Nephron progenitor cell (in vitro differentiated cells): ENCODE measurements around the gene CABLES1.
"Not testable (repeated sequence)": the region's sequence is repeated elsewhere in the genome, so short reads cannot be mapped to it uniquely, and the experiment has no call there.

Source experiments
- DNase-seq: peaks from one replicate; pipeline ENCODE4 v3.0.0; 2021
- H3K27ac Mint-ChIP-seq: 2 replicates; pipeline ENCODE4 v1.8.0; 2021; ENCODE audit warnings: mild to moderate bottlenecking, moderate library complexity, mixed read lengths
- H3K27me3 Mint-ChIP-seq: 2 replicates; pipeline ENCODE4 v1.8.0; 2021; ENCODE audit warnings: mild to moderate bottlenecking, low read depth, mixed read lengths; ENCODE audit not compliant: poor library complexity
- H3K36me3 Mint-ChIP-seq: 2 replicates; pipeline ENCODE4 v1.8.0; 2021; ENCODE audit warnings: low read depth, mixed read lengths
- H3K4me1 Mint-ChIP-seq: 2 replicates; pipeline ENCODE4 v1.8.0; 2021; ENCODE audit warnings: mixed read lengths
- H3K4me3 Mint-ChIP-seq: 2 replicates; pipeline ENCODE4 v1.8.0; 2021; ENCODE audit warnings: mild to moderate bottlenecking, moderate library complexity, mixed read lengths
- H3K9me3 Mint-ChIP-seq: 2 replicates; pipeline ENCODE4 v1.8.0; 2021; ENCODE audit warnings: mild to moderate bottlenecking, moderate library complexity, mixed read lengths
- CTCF ChIP-seq: fragments of 200-600 bp; sonication (generic); IDR thresholded peaks from 2 replicates; pipeline ENCODE4 v1.5.0; 2021; ENCODE audit warnings: antibody characterized with exemption

CABLES1 gene

GRCh38 chr18:23093772-23094171 lies 41.5 kb upstream of the CABLES1 start:
- Mint-ChIP-seq H3K4me3 (peak overlapping the region; percentile 46), H3K9me3 (no peaks in the 10 kb centered on the region), H3K27ac (no peak overlapping the region), H3K4me1 (peaks cover 23% of the 10 kb centered on the region), H3K36me3 (no peaks in the 10 kb centered on the region), H3K27me3 (peaks cover 33% of the 10 kb centered on the region)
- TF ChIP-seq CTCF: no peak
- no peak for DNase-seq

DNA sequence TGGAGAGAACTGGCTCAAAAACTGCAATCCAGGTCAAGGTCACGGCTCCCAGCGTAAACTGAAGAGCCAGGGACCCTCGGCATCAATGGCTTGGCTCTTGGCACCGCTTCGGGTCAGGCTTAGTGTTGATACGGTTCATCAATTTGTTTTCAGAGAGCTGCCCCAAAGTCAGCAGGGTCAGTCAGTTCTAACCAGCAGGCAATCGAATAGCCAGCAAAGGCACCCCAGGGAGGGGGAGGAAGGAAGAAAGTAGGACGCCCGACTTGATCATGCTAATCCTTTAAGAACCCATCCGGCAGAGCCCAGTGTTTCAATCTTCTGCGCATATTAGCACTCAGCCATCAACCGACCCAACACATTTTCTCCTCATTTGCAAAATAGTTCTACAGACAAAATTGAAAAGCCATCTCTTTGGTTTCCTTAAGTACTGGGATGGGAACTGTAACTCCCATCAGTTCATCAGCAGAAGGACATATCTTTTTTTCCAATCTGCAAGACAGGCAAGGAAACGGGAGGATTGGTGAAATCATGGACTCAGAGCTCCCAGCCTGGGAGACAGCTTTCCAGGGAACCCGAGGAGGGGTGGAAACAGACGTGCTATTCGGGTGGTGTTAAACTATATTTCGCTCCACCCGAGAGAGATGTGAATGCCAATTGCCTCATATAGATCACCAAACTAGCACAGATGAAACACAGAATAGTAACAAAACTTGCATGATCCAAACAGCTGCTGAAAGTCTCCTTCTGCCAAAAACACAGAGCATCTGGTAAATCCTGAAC lies 40.7 kb upstream of the CABLES1 start:
- H3K36me3 Mint-ChIP-seq: no peaks in the 10 kb centered on the region
- no peak overlapping the region for H3K4me3 Mint-ChIP-seq
- peaks cover 33% of the 10 kb centered on the region for H3K27me3 Mint-ChIP-seq

DNA sequence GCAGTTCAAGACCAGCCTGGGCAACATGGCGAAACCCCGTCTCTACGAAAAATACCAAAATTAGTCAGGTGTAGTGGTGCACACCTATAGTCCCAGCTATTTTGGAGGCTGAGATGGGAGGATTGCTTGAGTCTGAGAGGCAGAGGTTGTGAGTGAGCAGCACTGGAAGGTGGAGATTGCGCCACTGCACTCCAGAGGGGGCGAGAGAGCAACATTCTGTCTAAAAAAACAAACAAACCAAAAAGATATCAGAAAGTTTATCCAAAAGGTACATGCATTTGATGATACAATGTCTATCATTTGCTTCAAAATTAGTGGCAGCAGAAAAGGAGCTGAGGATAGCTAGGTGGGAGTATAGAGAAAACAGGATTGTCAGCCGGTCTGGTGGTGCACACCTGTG lies 39.8 kb upstream of the CABLES1 start:
- no peaks in the 10 kb centered on the region for H3K9me3 Mint-ChIP-seq
- no peaks in the 10 kb centered on the region for H3K36me3 Mint-ChIP-seq

More for the DNA sequence above, 40.7 kb upstream of the CABLES1 start:
- no peaks in the 10 kb centered on the region for H3K9me3 Mint-ChIP-seq
- H3K4me1 Mint-ChIP-seq: peaks cover 23% of the 10 kb centered on the region
- no peak for TF ChIP-seq CTCF
- DNase-seq: peak; percentile 55
- H3K27ac Mint-ChIP-seq: peak overlapping the region; percentile 68

GRCh38 chr18:23097016-23097415 lies 38.3 kb upstream of the CABLES1 start:
- not testable (repeated sequence) for H3K27ac Mint-ChIP-seq, H3K9me3 Mint-ChIP-seq, H3K4me3 Mint-ChIP-seq, DNase-seq, H3K36me3 Mint-ChIP-seq
- peaks cover 38% of the 10 kb centered on the region for H3K27me3 Mint-ChIP-seq
- H3K4me1 Mint-ChIP-seq: peaks cover 23% of the 10 kb centered on the region

More for the DNA sequence above, 39.8 kb upstream of the CABLES1 start:
- Mint-ChIP-seq H3K4me3 (no peak overlapping the region), H3K27ac (no peak overlapping the region), H3K4me1 (peaks cover 23% of the 10 kb centered on the region), H3K27me3 (peaks cover 34% of the 10 kb centered on the region)
- no peak for DNase-seq
- TF ChIP-seq CTCF: no peak

DNA sequence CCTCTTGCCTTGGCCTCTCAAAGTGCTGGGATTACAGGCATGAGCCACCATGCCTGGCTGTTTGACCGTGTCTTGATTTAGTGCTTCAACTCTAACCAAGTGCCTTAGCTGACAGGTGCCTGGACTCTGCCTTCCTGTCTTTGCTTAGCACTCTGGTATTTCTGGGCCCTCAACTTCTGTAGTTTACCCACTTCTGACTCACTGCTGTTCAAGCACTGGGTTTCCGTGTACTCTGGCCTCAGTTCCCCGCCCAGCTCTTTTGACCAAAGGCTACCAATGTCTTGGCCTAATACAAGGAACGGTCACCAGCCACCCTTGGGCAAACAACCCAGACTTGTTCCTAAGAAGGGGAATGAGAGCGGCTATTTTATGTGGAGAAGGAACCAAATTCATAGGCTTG lies 35.7 kb upstream of the CABLES1 start:
- no peak overlapping the region for H3K4me3 Mint-ChIP-seq
- no peak for TF ChIP-seq CTCF
- no peak overlapping the region for H3K27ac Mint-ChIP-seq
- peaks cover 29% of the 10 kb centered on the region for H3K27me3 Mint-ChIP-seq
- peaks cover 7% of the 10 kb centered on the region for H3K4me1 Mint-ChIP-seq
- no peaks in the 10 kb centered on the region for H3K9me3 Mint-ChIP-seq
- no peaks in the 10 kb centered on the region for H3K36me3 Mint-ChIP-seq
- DNase-seq: no peak

DNA sequence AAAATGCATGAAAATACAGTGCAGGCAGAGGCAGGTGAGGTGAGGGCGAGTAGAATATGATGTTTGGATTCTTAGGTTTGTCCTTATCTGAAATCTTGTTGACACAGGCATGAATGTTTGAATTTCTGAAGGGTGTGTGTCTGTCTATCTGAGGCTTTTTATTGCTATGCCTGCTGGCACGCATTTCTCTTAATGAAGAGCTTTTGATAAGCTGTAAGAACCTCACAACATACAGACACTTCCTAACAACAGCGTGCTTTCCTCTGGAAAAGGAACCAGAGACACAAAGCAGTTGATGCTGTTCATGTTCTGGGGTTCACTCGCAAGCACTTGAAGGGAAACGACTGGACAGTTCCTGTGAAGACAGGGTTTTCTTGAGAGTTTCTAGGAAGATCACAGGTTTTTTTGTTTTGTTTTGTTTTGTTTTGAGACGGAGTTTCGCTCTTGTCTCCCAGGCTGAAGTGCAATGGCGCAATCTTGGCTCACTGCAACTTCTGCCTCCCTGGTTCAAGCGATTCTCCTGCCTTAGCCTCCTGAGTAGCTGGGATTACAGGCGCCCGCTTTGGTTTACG lies 33.3 kb upstream of the CABLES1 start:
- no peak for DNase-seq
- Mint-ChIP-seq H3K4me1 (peaks cover 20% of the 10 kb centered on the region), H3K27ac (no peak overlapping the region), H3K4me3 (no peak overlapping the region), H3K9me3 (no peaks in the 10 kb centered on the region), H3K27me3 (peaks cover 6% of the 10 kb centered on the region), H3K36me3 (no peaks in the 10 kb centered on the region)
- no peak for TF ChIP-seq CTCF
